Liver (tissue), 9 donors: ENCODE results near the gene FADS2. TPM values are rescaled to one million over a fixed set of nuclear protein-coding genes. Genes with fewer than 3 reads are reported as not detected.

Experiments
- DNase-seq: peaks from one replicate; pipeline ENCODE4 v3.0.0-alpha.2; 2017; ENCODE audit warnings: low spot score
- H3K27ac ChIP-seq, 2 donors: one replicate each; pipeline ENCODE4 v1.7.0; 2013; ENCODE audit warnings: inconsistent platforms in 2 of 2, low read length in 2 of 2, control low read depth in 1 of 2, low read depth in 1 of 2, mild to moderate bottlenecking in 1 of 2
- H3K27me3 ChIP-seq, 4 donors: one replicate each; pipeline versions ENCODE4 v1.6.1 to v1.7.0; 2013; ENCODE audit warnings: low read length in 3 of 4, inconsistent platforms in 1 of 4, mild to moderate bottlenecking in 1 of 4, moderate library complexity in 1 of 4; ENCODE audit not compliant: control insufficient read depth in 4 of 4, insufficient read depth in 4 of 4
- H3K36me3 ChIP-seq, 4 donors: one replicate each; pipeline versions ENCODE4 v1.6.1 to v1.7.0; 2013; ENCODE audit warnings: low read length in 3 of 4, mild to moderate bottlenecking in 3 of 4, low read depth in 1 of 4, moderate library complexity in 1 of 4; ENCODE audit not compliant: control insufficient read depth in 4 of 4, insufficient read depth in 3 of 4
- H3K4me1 ChIP-seq, 4 donors: one replicate each; pipeline versions ENCODE4 v1.6.1 to v1.7.0; 2013; ENCODE audit warnings: low read length in 3 of 4, mild to moderate bottlenecking in 3 of 4, moderate library complexity in 1 of 4; ENCODE audit not compliant: control insufficient read depth in 4 of 4, insufficient read depth in 4 of 4
- H3K4me3 ChIP-seq, 3 donors: one replicate each; pipeline versions ENCODE4 v1.6.1 to v1.7.0; 2013; ENCODE audit warnings: low read length in 3 of 3, control low read depth in 1 of 3, low read depth in 1 of 3, mild to moderate bottlenecking in 1 of 3
- H3K9ac ChIP-seq, 2 donors: one replicate each; pipeline ENCODE4 v1.7.0; 2013; ENCODE audit warnings: low read length in 2 of 2, mild to moderate bottlenecking in 2 of 2, moderate library complexity in 2 of 2, control low read depth in 1 of 2, low read depth in 1 of 2
- H3K9me3 ChIP-seq, 4 donors: one replicate each; pipeline versions ENCODE4 v1.6.1 to v1.7.0; 2013; ENCODE audit warnings: low read length in 3 of 4; ENCODE audit not compliant: control insufficient read depth in 4 of 4
- EGR1 ChIP-seq, 2 donors: IDR thresholded peaks; 2 replicates each; pipeline ENCODE4 v1.6.1; 2016 to 2018; ENCODE audit warnings: antibody characterized with exemption in 2 of 2, low read depth in 2 of 2
- HNF4A ChIP-seq, 2 donors: conservative IDR thresholded peaks; 2 replicates each; pipeline ENCODE4 v1.6.1; 2016; ENCODE audit warnings: antibody characterized with exemption in 2 of 2, mild to moderate bottlenecking in 2 of 2
- JUND ChIP-seq, 2 donors: IDR thresholded peaks; 2 replicates each; pipeline ENCODE4 v1.6.1; 2016; ENCODE audit warnings: antibody characterized with exemption in 2 of 2
- RAD21 ChIP-seq, 2 donors: IDR thresholded peaks; 2 replicates each; pipeline ENCODE4 v1.6.1; 2016; ENCODE audit warnings: antibody characterized with exemption in 2 of 2, mild to moderate bottlenecking in 2 of 2
- RXRA ChIP-seq, 2 donors: IDR thresholded peaks; 2 replicates each; pipeline ENCODE4 v1.6.1; 2017 to 2018; ENCODE audit warnings: antibody characterized with exemption in 2 of 2, mild to moderate bottlenecking in 1 of 2
- TAF1 ChIP-seq: conservative IDR thresholded peaks from 2 replicates; pipeline ENCODE4 v1.6.1; 2016; ENCODE audit warnings: antibody characterized with exemption, mild to moderate bottlenecking
- YY1 ChIP-seq: IDR thresholded peaks from 2 replicates; pipeline ENCODE4 v1.6.1; 2016; ENCODE audit warnings: antibody characterized with exemption, mild to moderate bottlenecking
- WGBS: extraction: QIAGEN DNeasy Blood & Tissue Kit; methylation state at CpG from one replicate; pipeline ENCODE4 v1.1.7; 2013; 5-methylcytosine and 5-hydroxymethylcytosine counted together
- polyA plus RNA-seq, 2 donors: library from polyadenylated mRNA; stranded (reverse) in 1 of 2; unstranded in 1 of 2; fragments of 200-250 nt in 1 of 2; fragments of >200 nt in 1 of 2; fragmentation: Nextera tagmentation in 1 of 2; extraction: Ambion mirVana in 1 of 2; gene quantifications; one replicate each; pipeline versions ENCODE4 v1.2.1 to v1.2.3, GENCODE V29; 2013 to 2015
- total RNA-seq, 2 donors: library from RNA; depleted of rRNA; stranded (reverse); fragments of >200 nt; gene quantifications; one replicate each; pipeline ENCODE4 v1.2.3, GENCODE V29; 2014
- TF ChIP-seq, protein P1 (sequence below): fragments of 150-350 bp; IDR thresholded peaks from 2 replicates; pipeline ENCODE4 v1.5.1; 2017; ENCODE audit warnings: improper control_type of control experiment, low read depth, low read length; ENCODE audit not compliant: missing input control
- TF ChIP-seq, protein P2 (sequence below): IDR thresholded peaks from 2 replicates; pipeline ENCODE4 v1.6.1; 2016; ENCODE audit warnings: antibody characterized with exemption
- TF ChIP-seq, protein P3 (sequence below): IDR thresholded peaks from 2 replicates; pipeline ENCODE4 v1.6.1; 2016; ENCODE audit warnings: antibody characterized with exemption
- TF ChIP-seq, protein P4 (sequence below): IDR thresholded peaks from 2 replicates; pipeline ENCODE4 v1.6.1; 2016; ENCODE audit warnings: antibody characterized with exemption
- donor health status: healthy.
- donor health status: healthy.
- donor health status: healthy.
- donor health status: healthy.
- donor health status: healthy.

FADS2 gene
- total and polyA plus RNA-seq, 4 donors = 2.8 to 281 (median 84.9) TPM

DNA sequence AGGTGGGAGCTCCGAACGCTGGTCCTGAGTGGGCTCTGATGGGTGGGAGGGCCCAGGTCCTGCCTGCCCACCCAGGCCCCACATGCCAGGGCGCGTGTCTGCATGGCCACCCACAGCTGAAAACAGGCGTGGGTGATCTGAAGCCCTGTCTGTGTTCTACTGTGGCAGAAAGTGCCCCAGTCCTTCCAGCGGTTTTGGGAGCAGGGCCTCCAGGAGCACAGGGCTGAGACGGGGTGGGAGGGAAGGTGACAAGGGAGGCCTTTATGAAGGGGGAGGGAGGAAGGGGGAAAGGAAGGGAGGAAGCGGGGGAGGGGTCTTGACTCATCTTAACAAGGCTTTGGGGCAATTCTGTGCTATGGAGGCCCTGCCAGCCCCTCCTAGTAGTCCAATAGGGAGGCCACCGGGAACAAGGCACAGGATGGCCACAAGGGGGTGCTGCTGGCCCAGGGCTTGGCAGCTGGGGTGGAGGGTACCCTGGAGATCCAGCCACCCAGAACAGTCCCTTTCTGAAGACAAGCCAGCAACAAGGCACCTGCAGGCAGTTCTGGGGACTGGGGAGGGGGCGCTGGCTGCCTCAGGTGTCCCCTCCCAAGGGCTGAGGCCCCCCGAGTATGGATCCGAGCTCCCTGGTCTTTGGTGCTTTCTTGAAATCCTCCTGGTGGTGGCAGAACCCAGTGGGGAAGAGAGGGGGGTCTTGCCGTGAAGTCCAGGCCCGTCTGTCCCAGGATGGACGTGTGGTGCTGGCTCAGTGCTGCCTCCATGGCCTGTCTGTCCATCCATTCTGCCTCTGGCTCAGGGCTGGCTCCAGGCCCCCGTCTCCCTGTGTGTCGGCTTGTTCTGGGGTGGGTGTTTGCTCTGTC lies 69.5 kb downstream of the FADS2 start:
- TF ChIP-seq YY1 (no peak), RAD21 (IDR thresholded peaks at IDR 0.05) (peak; percentile 83 to 91)
- TF ChIP-seq, protein P1, sequence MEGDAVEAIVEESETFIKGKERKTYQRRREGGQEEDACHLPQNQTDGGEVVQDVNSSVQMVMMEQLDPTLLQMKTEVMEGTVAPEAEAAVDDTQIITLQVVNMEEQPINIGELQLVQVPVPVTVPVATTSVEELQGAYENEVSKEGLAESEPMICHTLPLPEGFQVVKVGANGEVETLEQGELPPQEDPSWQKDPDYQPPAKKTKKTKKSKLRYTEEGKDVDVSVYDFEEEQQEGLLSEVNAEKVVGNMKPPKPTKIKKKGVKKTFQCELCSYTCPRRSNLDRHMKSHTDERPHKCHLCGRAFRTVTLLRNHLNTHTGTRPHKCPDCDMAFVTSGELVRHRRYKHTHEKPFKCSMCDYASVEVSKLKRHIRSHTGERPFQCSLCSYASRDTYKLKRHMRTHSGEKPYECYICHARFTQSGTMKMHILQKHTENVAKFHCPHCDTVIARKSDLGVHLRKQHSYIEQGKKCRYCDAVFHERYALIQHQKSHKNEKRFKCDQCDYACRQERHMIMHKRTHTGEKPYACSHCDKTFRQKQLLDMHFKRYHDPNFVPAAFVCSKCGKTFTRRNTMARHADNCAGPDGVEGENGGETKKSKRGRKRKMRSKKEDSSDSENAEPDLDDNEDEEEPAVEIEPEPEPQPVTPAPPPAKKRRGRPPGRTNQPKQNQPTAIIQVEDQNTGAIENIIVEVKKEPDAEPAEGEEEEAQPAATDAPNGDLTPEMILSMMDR = peak; percentile 83
- Histone ChIP-seq H3K9ac (no peak overlapping the region), H3K27me3 (no peaks in the 10 kb centered on the region), H3K36me3 (no peaks in the 10 kb centered on the region), H3K4me3 (no peak overlapping the region), H3K4me1 (peaks cover 0 to 4% (median under 1%) of the 10 kb centered on the region in 4 donors), H3K27ac (no peak overlapping the region), H3K9me3 (no peaks in the 10 kb centered on the region)
- DNase-seq = peak; percentile 86
- 69% methylated on average over 17 of the region's 17 CpGs for whole genome bisulfite sequencing

DNA sequence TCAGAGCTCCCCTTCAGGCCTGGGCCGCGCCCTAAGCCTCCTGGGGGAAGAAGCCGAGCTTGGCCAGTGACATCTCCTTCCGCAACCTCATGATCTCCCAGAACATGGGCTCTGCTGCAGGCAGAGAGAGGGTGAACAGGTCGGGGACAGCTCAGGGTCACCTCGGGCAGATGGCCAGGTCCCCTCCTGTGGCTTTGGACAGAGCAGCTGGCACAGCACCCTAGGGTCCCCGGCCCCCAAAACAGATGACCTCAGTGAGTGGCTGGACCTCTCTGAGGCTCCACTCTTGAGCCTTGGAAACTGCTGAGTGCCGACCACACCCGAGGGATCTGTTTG lies 70.1 kb downstream of the FADS2 start:
- DNase-seq = no peak
- Histone ChIP-seq H3K9ac (no peak overlapping the region), H3K36me3 (no peaks in the 10 kb centered on the region), H3K27ac (no peak overlapping the region), H3K4me1 (peaks cover 0 to 4% (median under 1%) of the 10 kb centered on the region in 4 donors), H3K4me3 (no peak overlapping the region), H3K27me3 (no peaks in the 10 kb centered on the region), H3K9me3 (no peaks in the 10 kb centered on the region)
- TF ChIP-seq HNF4A (conservative IDR thresholded peaks at IDR 0.05) = no peak
- no peak for TF ChIP-seq JUND (IDR thresholded peaks at IDR 0.05)
- TF ChIP-seq, protein P2, sequence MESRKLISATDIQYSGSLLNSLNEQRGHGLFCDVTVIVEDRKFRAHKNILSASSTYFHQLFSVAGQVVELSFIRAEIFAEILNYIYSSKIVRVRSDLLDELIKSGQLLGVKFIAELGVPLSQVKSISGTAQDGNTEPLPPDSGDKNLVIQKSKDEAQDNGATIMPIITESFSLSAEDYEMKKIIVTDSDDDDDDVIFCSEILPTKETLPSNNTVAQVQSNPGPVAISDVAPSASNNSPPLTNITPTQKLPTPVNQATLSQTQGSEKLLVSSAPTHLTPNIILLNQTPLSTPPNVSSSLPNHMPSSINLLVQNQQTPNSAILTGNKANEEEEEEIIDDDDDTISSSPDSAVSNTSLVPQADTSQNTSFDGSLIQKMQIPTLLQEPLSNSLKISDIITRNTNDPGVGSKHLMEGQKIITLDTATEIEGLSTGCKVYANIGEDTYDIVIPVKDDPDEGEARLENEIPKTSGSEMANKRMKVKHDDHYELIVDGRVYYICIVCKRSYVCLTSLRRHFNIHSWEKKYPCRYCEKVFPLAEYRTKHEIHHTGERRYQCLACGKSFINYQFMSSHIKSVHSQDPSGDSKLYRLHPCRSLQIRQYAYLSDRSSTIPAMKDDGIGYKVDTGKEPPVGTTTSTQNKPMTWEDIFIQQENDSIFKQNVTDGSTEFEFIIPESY = no peak
- TF ChIP-seq, protein P3, sequence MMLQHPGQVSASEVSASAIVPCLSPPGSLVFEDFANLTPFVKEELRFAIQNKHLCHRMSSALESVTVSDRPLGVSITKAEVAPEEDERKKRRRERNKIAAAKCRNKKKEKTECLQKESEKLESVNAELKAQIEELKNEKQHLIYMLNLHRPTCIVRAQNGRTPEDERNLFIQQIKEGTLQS = no peak
- TF ChIP-seq, protein P4, sequence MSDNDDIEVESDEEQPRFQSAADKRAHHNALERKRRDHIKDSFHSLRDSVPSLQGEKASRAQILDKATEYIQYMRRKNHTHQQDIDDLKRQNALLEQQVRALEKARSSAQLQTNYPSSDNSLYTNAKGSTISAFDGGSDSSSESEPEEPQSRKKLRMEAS = no peak
- TF ChIP-seq EGR1 (IDR thresholded peaks at IDR 0.05; ENCODE audit: low read depth in 2 of 2) = no peak
- TF ChIP-seq, protein P1 = no peak
- no peak for TF ChIP-seq TAF1
- no peak for TF ChIP-seq RAD21 (IDR thresholded peaks at IDR 0.05)
- no peak for TF ChIP-seq RXRA (IDR thresholded peaks at IDR 0.05)
- 79% methylated on average over 9 of the region's 9 CpGs for WGBS
